Activated CD4-positive, alpha-beta T cell treated with anti-CD3 and anti-CD28 coated beads, Interleukin-2, amount 10 ng/mL, durations not matched to agents 7 days and 5 days (primary cell): ENCODE results near the gene PSMD8. TPM values are rescaled to one million over a fixed set of nuclear protein-coding genes. Genes with fewer than 3 reads are reported as not detected.
A peak's percentile ranks its signal among the peaks of the same experiment; 100 is the strongest.
"Not testable (repeated sequence)": the region's sequence is repeated elsewhere in the genome, so short reads cannot be mapped to it uniquely, and the experiment has no call there.

Experiments used
- CTCF ChIA-PET: fragments of 350-600 bp; sonication (Branson Sonifier 250); formaldehyde crosslinking; loops from one replicate; lab custom pipeline; 2021; ENCODE audit warnings: antibody characterized with exemption; lab: Charles Lee
- POLR2A ChIA-PET: fragments of 350-600 bp; sonication (Branson Sonifier 250); formaldehyde crosslinking; loops from one replicate; lab custom pipeline; 2021; ENCODE audit warnings: antibody characterized with exemption; lab: Charles Lee
- DNase-seq: peaks from one replicate; pipeline ENCODE4 v3.0.0-alpha.2; 2020
- H3K27ac Mint-ChIP-seq: one replicate; pipeline ENCODE4 v1.8.0; 2021; ENCODE audit warnings: mild to moderate bottlenecking, moderate library complexity, mixed read lengths
- H3K27me3 Mint-ChIP-seq: one replicate; pipeline ENCODE4 v1.8.0; 2021; ENCODE audit warnings: mixed read lengths
- H3K36me3 Mint-ChIP-seq: one replicate; pipeline ENCODE4 v1.8.0; 2021; ENCODE audit warnings: low read depth, mixed read lengths
- H3K4me1 Mint-ChIP-seq: one replicate; pipeline ENCODE4 v1.8.0; 2021; ENCODE audit warnings: mixed read lengths
- H3K4me3 Mint-ChIP-seq: one replicate; pipeline ENCODE4 v1.8.0; 2021; ENCODE audit warnings: mild to moderate bottlenecking, moderate library complexity, mixed read lengths
- H3K9me3 Mint-ChIP-seq: one replicate; pipeline ENCODE4 v1.8.0; 2021; ENCODE audit warnings: mixed read lengths
- total RNA-seq, 2 experiments: library from RNA; stranded (reverse); gene quantifications; one replicate each; pipeline ENCODE4 v1.2.3, GENCODE V29; 2021

The PSMD8 gene
- total RNA-seq, 2 experiments from 2014 or later = 178 to 186 TPM

DNA sequence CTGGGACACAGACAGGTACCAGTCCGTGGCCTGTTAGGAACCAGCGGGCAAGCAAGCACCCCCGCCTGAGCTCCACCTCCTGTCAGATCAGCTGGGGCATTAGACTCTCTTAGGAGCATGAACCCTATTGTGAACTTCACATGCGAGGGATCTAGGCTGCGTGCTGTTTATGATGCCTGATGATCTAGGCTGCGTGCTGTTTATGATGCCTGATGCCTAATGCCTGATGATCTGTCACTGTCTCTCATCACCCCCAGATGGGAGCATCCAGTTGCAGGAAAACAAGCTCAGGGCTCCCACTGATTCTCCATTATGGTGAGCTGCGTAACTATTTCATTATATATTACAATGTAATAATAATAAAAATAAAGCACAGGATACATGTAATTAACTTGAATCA lies 48.1 kb downstream of the PSMD8 start:
- POLR2A ChIA-PET = no interaction called here
- Mint-ChIP-seq H3K27ac (no peak overlapping the region), H3K36me3 (no peaks in the 10 kb centered on the region)

DNA sequence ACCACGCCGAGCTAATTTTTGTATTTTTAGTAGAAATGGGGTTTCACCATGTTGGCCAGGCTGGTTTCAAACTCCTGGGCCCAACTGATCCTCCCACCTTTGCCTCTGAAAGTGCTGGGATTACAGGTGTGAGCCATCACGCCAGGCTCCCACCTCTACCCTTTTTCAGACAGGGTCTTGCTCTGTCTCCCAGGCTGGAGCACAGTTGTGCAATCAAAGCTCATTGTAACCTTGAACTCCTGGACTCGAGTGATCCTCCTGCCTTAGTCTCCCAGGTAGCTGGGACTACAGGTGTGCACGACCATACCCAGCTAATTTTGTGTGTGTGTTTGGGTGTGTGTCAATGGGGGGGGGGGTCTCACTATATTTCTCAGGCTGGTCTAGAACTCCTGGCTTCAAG lies 49.9 kb downstream of the PSMD8 start:
- ChIA-PET POLR2A (no interaction called here), CTCF (interaction anchor here (4.7 kb wide), 1 partner anchor 21 kb away, joined by 27 read pairs; the partner anchor contains the start of gene FAM98C)
- no peak overlapping the region for H3K27ac Mint-ChIP-seq
- no peaks in the 10 kb centered on the region for H3K27me3 Mint-ChIP-seq
- no peaks in the 10 kb centered on the region for H3K9me3 Mint-ChIP-seq
- H3K36me3 Mint-ChIP-seq = no peaks in the 10 kb centered on the region
- H3K4me3 Mint-ChIP-seq = no peak overlapping the region
- no peak for DNase-seq
- peaks cover 26% of the 10 kb centered on the region for H3K4me1 Mint-ChIP-seq

More for the DNA sequence above, 48.1 kb downstream of the PSMD8 start:
- Mint-ChIP-seq H3K4me1 (peaks cover 33% of the 10 kb centered on the region), H3K4me3 (no peak overlapping the region), H3K9me3 (no peaks in the 10 kb centered on the region), H3K27me3 (no peaks in the 10 kb centered on the region)
- CTCF ChIA-PET = interaction anchor here (0.8 kb wide), 1 partner anchor 20 kb away, joined by 3 read pairs; the partner anchor contains the start of gene FAM98C
- DNase-seq = no peak

DNA sequence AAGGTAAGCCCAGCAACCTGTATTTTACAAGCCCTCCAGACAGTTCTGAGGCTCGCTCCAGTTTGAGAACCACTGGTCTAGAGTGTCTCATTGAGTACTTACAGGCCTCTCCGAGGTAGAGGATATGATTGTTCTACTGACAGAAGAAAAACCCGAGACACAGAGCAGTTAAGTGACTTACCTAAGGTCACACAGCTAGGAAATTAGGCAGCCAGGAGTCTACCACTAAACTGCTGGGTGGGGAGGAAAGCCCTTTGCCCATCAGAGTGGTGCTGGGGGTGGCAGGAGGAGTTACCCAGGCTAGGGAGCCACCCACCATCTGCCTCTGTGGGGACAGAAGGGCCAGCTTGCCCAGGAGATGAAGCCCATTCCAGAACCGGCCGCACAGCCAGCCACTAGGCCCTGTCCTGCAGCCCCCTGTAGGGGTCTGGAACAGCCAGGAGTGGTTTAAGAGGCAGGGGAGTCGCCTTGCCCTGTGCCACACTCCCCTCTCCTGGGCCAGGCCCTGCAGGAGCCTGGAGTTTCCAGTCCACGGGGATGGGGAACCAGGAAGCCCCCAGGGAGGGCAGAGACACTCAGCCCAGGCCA lies 50.9 kb downstream of the PSMD8 start:
- no peak for DNase-seq
- Mint-ChIP-seq H3K27ac (no peak overlapping the region), H3K4me3 (peak overlapping the region; percentile 17), H3K27me3 (no peaks in the 10 kb centered on the region), H3K9me3 (no peaks in the 10 kb centered on the region), H3K4me1 (peaks cover 32% of the 10 kb centered on the region), H3K36me3 (no peaks in the 10 kb centered on the region)
- ChIA-PET CTCF (interaction anchor here (0.6 to 4.7 kb wide), 3 partner anchors 9 to 22 kb away, joined by 3 to 27 read pairs (median 3); partner anchors contain the start of gene FAM98C), POLR2A (no interaction called here)

DNA sequence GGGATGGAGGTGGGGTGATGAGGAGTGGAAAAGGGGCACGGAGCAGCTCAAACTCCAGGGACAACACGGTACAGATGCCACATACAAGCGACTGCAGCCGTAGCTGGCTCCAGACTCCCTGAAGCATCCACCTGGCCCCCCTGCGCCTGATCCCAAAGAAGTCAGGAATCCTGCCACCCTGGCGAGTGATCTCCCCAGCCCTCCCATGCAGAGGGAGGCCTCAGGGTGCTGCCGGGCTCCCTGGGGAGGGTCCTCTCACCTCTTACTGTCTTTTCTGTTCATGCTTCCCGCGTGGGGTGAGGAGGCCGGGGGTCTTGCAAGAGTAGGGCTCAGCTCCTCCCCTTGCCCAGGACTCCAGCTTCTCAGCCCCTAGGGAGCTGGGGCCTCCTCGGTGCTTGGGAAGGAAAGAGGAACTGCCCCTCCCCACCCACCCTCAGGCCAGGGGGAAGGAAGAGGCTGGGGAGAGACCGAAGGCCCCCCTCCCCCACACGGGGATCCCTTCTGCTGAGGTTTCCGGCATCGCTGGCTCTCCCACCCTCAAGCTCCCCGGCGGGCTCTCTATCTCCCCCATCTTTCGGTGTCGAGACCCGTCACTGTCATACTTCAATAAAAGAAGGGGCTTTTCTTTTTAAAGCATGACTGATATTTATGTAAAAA lies 51.6 kb downstream of the PSMD8 start, which contains the start of gene RASGRP4:
RASGRP4 (minus strand) TSS at position 410 of the 657 bp plus-strand sequence; CDS start at position 282, 128 bp downstream.
- peaks cover 32% of the 10 kb centered on the region for H3K4me1 Mint-ChIP-seq
- no peaks in the 10 kb centered on the region for H3K9me3 Mint-ChIP-seq
- no peaks in the 10 kb centered on the region for H3K36me3 Mint-ChIP-seq
- DNase-seq = peak; percentile 38
- POLR2A ChIA-PET = no interaction called here
- peak within 1 kb of the TSS; percentile 52 for H3K4me3 Mint-ChIP-seq
- CTCF ChIA-PET = interaction anchor here (0.6 to 4.7 kb wide), 2 partner anchors 9 to 23 kb away, joined by 3 to 27 read pairs; partner anchors contain the start of gene FAM98C
- no peaks in the 10 kb centered on the region for H3K27me3 Mint-ChIP-seq
- H3K27ac Mint-ChIP-seq = peak within 1 kb of the TSS; percentile 81

DNA sequence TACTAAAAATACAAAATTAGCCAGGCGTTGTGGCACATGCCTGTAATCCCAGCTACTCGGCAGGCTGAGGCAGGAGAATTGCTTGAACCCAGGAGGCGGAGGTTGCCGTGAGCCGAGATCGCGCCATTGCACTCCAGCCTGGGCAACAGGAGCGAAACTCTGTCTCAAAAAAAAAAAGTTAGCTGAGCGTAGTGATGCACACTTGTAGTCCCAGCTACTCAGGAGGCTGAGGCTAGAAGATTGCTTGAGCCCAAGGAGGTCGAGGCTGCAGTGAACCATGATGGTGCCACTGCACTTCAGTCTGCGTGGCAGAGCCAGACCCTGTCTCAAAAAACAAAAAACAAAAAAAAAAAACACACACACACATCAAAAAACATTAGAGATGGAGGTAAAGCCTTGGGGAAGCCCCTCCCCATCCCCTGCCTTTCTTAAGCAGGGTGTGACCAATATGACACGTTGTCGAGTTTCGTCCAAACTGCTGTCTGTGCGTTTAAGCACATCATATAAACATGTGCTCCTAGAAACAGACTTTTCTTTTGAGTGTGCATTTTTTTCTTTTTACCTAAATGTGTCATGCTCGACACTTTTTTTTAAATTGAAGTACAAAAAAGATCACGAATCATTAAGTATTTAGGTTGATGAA lies 52.8 kb downstream of the PSMD8 start:
- H3K9me3 Mint-ChIP-seq, H3K27me3 Mint-ChIP-seq, H3K36me3 Mint-ChIP-seq, POLR2A ChIA-PET: not testable (repeated sequence)
- CTCF ChIA-PET = interaction anchor here (0.7 to 4.7 kb wide), 2 partner anchors 24 to 452 kb away, joined by 3 to 27 read pairs; partner anchors contain the start of gene FAM98C
- Mint-ChIP-seq H3K4me3 (peak overlapping the region; percentile 30), H3K4me1 (peaks cover 32% of the 10 kb centered on the region), H3K27ac (peak overlapping the region; percentile 81)
- peak; percentile 46 for DNase-seq

DNA sequence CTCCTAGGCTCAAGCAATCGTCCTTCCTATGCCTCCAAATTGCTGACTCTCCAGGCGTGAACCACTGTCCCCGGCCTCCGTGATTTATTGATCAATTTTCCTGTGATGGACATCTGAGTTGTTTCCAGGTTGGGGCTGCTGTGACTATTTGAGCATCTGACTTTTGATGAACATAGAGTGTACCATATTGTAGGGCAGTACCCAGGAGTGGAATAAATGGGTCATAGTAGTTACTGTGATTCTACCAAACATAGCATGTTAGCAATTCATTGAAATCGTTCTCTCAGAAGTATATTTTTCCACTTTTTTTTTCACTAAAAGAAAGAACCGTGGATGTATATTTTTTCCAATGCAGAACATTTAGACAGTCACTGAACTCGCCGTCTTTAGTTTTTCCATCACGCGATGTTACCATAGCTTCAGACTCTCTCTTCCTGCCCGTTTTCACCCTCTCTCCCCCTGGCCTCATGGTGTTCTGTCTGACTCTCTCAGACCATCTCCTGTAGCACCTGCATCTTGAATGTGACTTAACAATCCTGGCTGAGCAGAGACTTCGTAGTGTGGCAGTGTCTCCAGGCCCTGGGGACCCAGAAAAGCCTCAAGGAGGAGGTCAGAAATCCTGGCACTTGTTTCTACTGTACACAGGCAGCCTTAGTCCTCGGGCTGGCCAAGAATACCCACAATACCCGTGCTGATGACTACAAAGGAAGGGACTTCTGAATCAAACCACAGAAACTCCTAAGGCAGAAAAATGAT lies 54.9 kb downstream of the PSMD8 start:
- POLR2A ChIA-PET = no interaction called here

DNA sequence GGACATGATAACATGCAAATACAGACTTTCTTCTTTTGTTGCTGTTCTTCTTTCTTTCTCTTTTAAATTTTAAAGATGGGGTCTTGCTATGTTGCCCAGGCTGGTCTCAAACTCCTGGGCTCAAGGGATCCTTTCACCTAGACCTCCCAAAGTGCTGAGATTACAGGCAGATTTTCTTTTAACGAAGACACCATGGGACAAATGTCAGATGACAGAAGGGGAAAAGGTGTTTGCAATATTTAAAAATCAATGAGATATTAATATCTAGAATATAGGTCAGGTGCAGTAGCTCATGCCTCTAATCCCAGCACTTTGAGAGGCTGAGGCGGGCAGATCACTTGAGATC lies 55.4 kb downstream of the PSMD8 start:
- Mint-ChIP-seq H3K27ac (peak overlapping the region; percentile 55), H3K4me1 (peaks cover 42% of the 10 kb centered on the region), H3K27me3 (peaks cover 8% of the 10 kb centered on the region), H3K4me3 (no peak overlapping the region), H3K36me3 (no peaks in the 10 kb centered on the region), H3K9me3 (no peaks in the 10 kb centered on the region)
- DNase-seq = no peak
- ChIA-PET CTCF (no interaction called here), POLR2A (no interaction called here)

More for the DNA sequence above, 54.9 kb downstream of the PSMD8 start:
- H3K4me3 Mint-ChIP-seq = no peak overlapping the region
- no peaks in the 10 kb centered on the region for H3K36me3 Mint-ChIP-seq
- CTCF ChIA-PET = interaction anchor here (1.2 kb wide), 1 partner anchor 27 kb away, joined by 4 read pairs; the partner anchor contains the start of gene FAM98C
- peaks cover 41% of the 10 kb centered on the region for H3K4me1 Mint-ChIP-seq
- H3K9me3 Mint-ChIP-seq = no peaks in the 10 kb centered on the region
- peak; percentile 20 for DNase-seq
- peaks cover 7% of the 10 kb centered on the region for H3K27me3 Mint-ChIP-seq
- peak overlapping the region; percentile 55 for H3K27ac Mint-ChIP-seq

DNA sequence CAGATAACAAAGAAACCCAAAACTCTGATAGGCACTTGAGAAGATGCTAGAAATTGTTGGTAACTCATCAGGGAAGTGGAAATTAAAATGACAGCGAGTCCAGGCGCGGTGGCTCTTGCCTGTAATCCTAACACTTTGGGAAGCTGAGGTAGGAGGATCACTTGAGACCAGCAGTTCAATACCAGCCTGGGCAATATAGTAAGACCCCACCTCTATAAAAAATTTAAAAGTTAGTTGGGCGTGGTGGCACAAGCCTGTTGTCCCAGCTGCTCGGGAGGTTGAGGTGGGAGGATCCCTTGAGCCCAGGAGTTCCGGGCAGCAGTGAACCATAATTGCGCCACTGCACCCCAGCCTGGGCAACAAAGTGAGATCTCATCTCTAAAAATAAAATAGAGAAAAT lies 56.6 kb downstream of the PSMD8 start:
- ChIA-PET CTCF (interaction anchor here (0.8 kb wide), 1 partner anchor 28 kb away, joined by 3 read pairs; the partner anchor contains the start of gene FAM98C), POLR2A (no interaction called here)
- Mint-ChIP-seq H3K27me3 (peaks cover 8% of the 10 kb centered on the region), H3K36me3 (no peaks in the 10 kb centered on the region), H3K27ac (no peak overlapping the region), H3K4me1 (peaks cover 34% of the 10 kb centered on the region), H3K4me3 (no peak overlapping the region), H3K9me3 (no peaks in the 10 kb centered on the region)
- no peak for DNase-seq

DNA sequence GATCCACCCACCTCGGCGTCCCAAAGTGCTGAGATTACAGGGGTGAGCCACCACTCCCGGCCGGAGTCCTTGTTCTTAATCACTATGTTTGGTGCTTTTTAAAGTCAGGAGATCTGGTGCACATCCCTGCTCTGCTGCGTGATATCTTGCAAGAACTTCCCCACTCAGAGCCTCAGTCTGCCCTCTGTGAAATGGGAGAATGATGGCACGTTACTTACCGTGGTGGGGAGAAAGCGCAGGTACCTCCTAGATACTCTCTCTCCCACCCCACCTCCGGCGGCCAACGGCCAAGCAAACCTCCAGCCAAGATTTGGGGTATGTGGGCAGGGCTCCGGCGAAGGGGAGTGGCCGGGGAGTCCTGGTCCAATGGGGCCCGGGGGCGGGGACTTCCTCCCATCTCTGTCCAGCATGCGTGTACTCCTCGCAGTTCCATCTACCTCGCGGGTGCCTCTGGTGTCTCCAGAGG lies 58.9 kb downstream of the PSMD8 start, which contains the start of gene RYR1:
RYR1 (plus strand) TSS at position 424 of the 466 bp plus-strand sequence. CDS start 139 bp downstream, outside the sequence.
- Mint-ChIP-seq H3K4me1 (peaks cover 21% of the 10 kb centered on the region), H3K27ac (peak within 1 kb of the TSS; percentile 75), H3K9me3 (no peaks in the 10 kb centered on the region), H3K27me3 (peaks cover 8% of the 10 kb centered on the region), H3K36me3 (no peaks in the 10 kb centered on the region), H3K4me3 (peak within 1 kb of the TSS; percentile 22)
- peak; percentile 46 for DNase-seq
- POLR2A ChIA-PET = no interaction called here
- CTCF ChIA-PET = interaction anchor here (1.2 kb wide), 1 partner anchor 527 kb away, joined by 3 read pairs; no protein-coding TSS in a partner anchor

Other genes with a start within 250 kb of the PSMD8 start
- gene DPF1, start 150.3 kb upstream of the PSMD8 start, total RNA-seq = under 1 TPM; 0.12 to 0.20 TPM
- not detected for gene PPP1R14A, start 118.2 kb upstream of the PSMD8 start, total RNA-seq
- gene SPINT2, start 110.0 kb upstream of the PSMD8 start, total RNA-seq = 1 to 10 TPM; 8.9 to 9.3 TPM
- not detected for gene C19orf33, start 70.3 kb upstream of the PSMD8 start, total RNA-seq
- 10 to 100 TPM; 63.1 to 72.4 TPM for gene YIF1B, start 58.6 kb upstream of the PSMD8 start, total RNA-seq
- 10 to 100 TPM; 12.6 to 14.0 TPM for gene KCNK6, start 54.7 kb upstream of the PSMD8 start, total RNA-seq
- 1 to 10 TPM; 4.2 to 5.6 TPM for gene CATSPERG, start 38.7 kb upstream of the PSMD8 start, total RNA-seq
- not detected for gene GGN, start 13.5 kb downstream of the PSMD8 start, total RNA-seq
- 1 to 10 TPM; 1.2 to 1.8 TPM for gene SPRED3, start 14.1 kb downstream of the PSMD8 start, total RNA-seq
- gene FAM98C, start 28.5 kb downstream of the PSMD8 start, total RNA-seq = 10 to 100 TPM; 27.5 to 37.2 TPM
- 1 to 10 TPM; 2.6 to 3.8 TPM for gene RASGRP4, start 51.6 kb downstream of the PSMD8 start, total RNA-seq
- gene RYR1, start 59.1 kb downstream of the PSMD8 start, total RNA-seq = 1 to 10 TPM in 1 of 2 experiments, under 1 TPM in 1; 0.79 to 1.0 TPM
- gene MAP4K1, start 243.4 kb downstream of the PSMD8 start, total RNA-seq = 100 to 1,000 TPM; 282 to 313 TPM
- 100 to 1,000 TPM; 309 to 318 TPM for gene EIF3K, start 244.6 kb downstream of the PSMD8 start, total RNA-seq